ENCODE results near the gene OR2T10. TPM values are rescaled to one million over a fixed set of nuclear protein-coding genes. Genes with fewer than 3 reads are reported as not detected.

The OR2T10 gene
- polyA plus RNA-seq, 1 donor from 2014 or later, result not detected

DNA sequence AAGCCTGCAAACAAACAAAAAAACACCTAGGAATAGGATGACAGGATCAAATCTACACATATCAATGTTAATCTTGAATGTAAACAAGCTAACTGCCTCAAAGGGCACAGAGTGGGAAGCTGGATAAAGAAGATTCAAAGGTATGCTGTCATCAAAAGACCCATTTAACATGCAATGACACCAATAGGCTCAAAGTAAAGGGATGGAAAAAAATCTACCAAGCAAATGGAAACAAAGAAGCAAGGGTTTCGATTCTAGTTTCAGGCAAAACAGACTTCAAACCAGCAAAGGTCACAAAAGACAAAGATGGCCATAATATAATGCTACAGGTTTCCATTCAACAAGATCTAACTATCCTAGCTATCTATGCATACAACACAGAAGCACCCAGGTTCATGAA is 16.2 kb upstream of the OR2T10 start:
- no peaks in the 10 kb centered on the region for H3K36me3 ChIP-seq (ENCODE audit: insufficient read depth, low read length)
- no peaks in the 10 kb centered on the region for H3K9me2 ChIP-seq (ENCODE audit: insufficient read depth, low read length)
- no peaks in the 10 kb centered on the region for H4K20me1 ChIP-seq (ENCODE audit: insufficient read depth)
- no peak overlapping the region for H2AFZ ChIP-seq (ENCODE audit: low read depth, low read length)
- no peaks in the 10 kb centered on the region for H3K27me3 ChIP-seq (ENCODE audit: insufficient read depth, low read depth, low read length)
- H3K79me2 ChIP-seq (replicated peaks; ENCODE audit: insufficient read depth, low read length), result no peaks in the 10 kb centered on the region
- peaks cover 7% of the 10 kb centered on the region for H3K9me3 ChIP-seq (ENCODE audit: low read length)
- H3K27ac ChIP-seq (ENCODE audit: low read length), result no peak overlapping the region
- H3K4me3 ChIP-seq (ENCODE audit: low read length), result no peak overlapping the region
- TF ChIP-seq, protein P1, sequence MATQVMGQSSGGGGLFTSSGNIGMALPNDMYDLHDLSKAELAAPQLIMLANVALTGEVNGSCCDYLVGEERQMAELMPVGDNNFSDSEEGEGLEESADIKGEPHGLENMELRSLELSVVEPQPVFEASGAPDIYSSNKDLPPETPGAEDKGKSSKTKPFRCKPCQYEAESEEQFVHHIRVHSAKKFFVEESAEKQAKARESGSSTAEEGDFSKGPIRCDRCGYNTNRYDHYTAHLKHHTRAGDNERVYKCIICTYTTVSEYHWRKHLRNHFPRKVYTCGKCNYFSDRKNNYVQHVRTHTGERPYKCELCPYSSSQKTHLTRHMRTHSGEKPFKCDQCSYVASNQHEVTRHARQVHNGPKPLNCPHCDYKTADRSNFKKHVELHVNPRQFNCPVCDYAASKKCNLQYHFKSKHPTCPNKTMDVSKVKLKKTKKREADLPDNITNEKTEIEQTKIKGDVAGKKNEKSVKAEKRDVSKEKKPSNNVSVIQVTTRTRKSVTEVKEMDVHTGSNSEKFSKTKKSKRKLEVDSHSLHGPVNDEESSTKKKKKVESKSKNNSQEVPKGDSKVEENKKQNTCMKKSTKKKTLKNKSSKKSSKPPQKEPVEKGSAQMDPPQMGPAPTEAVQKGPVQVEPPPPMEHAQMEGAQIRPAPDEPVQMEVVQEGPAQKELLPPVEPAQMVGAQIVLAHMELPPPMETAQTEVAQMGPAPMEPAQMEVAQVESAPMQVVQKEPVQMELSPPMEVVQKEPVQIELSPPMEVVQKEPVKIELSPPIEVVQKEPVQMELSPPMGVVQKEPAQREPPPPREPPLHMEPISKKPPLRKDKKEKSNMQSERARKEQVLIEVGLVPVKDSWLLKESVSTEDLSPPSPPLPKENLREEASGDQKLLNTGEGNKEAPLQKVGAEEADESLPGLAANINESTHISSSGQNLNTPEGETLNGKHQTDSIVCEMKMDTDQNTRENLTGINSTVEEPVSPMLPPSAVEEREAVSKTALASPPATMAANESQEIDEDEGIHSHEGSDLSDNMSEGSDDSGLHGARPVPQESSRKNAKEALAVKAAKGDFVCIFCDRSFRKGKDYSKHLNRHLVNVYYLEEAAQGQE (IDR thresholded peaks at IDR 0.05; ENCODE audit: borderline replicate concordance), result no peak
- TF ChIP-seq EP300 (conservative IDR thresholded peaks at IDR 0.05; ENCODE audit: poor library complexity, severe bottlenecking) (no peak), CTCF (IDR thresholded peaks at IDR 0.05; ENCODE audit: poor library complexity, severe bottlenecking) (no peak), TAF1 (IDR thresholded peaks at IDR 0.05; ENCODE audit: low read depth) (no peak), SMC3 (conservative IDR thresholded peaks at IDR 0.05; ENCODE audit: poor library complexity) (no peak), EZH2 (IDR thresholded peaks at IDR 0.05; ENCODE audit: borderline replicate concordance, insufficient read depth, low read length, poor library complexity, severe bottlenecking) (no peak), MXI1 (conservative IDR thresholded peaks at IDR 0.05; ENCODE audit: poor library complexity, severe bottlenecking) (no peak), POLR2AphosphoS5 (IDR thresholded peaks at IDR 0.05) (no peak), RAD21 (conservative IDR thresholded peaks at IDR 0.05) (no peak)
- no peak overlapping the region for H3K4me2 ChIP-seq (ENCODE audit: low read length)
- H3F3A ChIP-seq (ENCODE audit: insufficient read depth, low read length, poor library complexity, severe bottlenecking), result no peaks in the 10 kb centered on the region
- no peak overlapping the region for H3K9ac ChIP-seq (ENCODE audit: low read length)

DNA sequence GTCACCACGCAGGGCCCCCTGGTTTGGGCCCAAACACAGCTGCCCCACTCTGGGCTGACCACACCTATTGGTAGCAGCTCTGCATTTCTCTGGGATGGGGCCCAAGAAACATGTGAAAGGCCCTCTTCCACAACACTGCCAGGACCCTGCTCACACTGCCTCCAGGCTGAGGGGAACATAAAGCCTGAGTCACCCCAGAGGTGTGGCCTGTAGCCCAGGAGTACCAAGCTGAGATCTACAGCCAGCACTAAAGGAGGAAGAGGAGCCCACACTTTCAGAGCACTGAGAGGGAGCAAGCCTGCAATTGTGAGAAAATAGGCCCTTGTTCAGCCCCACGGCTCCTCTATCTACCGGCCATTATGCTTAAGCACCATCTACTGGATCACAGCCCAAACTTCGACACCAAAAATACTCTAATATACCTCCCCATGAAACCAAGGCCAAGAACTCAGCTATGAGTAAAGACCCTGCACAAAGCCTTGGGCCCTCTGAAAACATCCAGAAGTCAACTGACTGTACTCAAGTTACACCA is 14.4 kb upstream of the OR2T10 start:
- H4K20me1 ChIP-seq (ENCODE audit: insufficient read depth), result no peaks in the 10 kb centered on the region
- H3K9me3 ChIP-seq (ENCODE audit: low read length), result peaks cover 7% of the 10 kb centered on the region
- H3K79me2 ChIP-seq (replicated peaks; ENCODE audit: insufficient read depth, low read length), result no peaks in the 10 kb centered on the region
- H3K36me3 ChIP-seq (ENCODE audit: insufficient read depth, low read length), result no peaks in the 10 kb centered on the region
- H3K9me2 ChIP-seq (ENCODE audit: insufficient read depth, low read length), result no peaks in the 10 kb centered on the region
- H3K4me3 ChIP-seq (ENCODE audit: low read length), result no peak overlapping the region
- no peak overlapping the region for H3K4me2 ChIP-seq (ENCODE audit: low read length)
- no peak overlapping the region for H2AFZ ChIP-seq (ENCODE audit: low read depth, low read length)
- H3K9ac ChIP-seq (ENCODE audit: low read length), result no peak overlapping the region
- H3K27ac ChIP-seq (ENCODE audit: low read length), result no peak overlapping the region
- H3K27me3 ChIP-seq (ENCODE audit: insufficient read depth, low read depth, low read length), result no peaks in the 10 kb centered on the region
- TF ChIP-seq MXI1 (conservative IDR thresholded peaks at IDR 0.05; ENCODE audit: poor library complexity, severe bottlenecking), result no peak
- no peak for TF ChIP-seq EZH2 (IDR thresholded peaks at IDR 0.05; ENCODE audit: borderline replicate concordance, insufficient read depth, low read length, poor library complexity, severe bottlenecking)
- TF ChIP-seq, protein P1 (IDR thresholded peaks at IDR 0.05; ENCODE audit: borderline replicate concordance), result no peak
- no peaks in the 10 kb centered on the region for H3F3A ChIP-seq (ENCODE audit: insufficient read depth, low read length, poor library complexity, severe bottlenecking)
